Muscle of leg (tissue), 11 donors: Measurements from ENCODE around the gene NAALADL2. TPM values are rescaled to one million over a fixed set of nuclear protein-coding genes. Genes with fewer than 3 reads are reported as not detected.

Source experiments
- DNase-seq: peaks from one replicate; pipeline ENCODE4 v3.0.0; 2013
- H3K27ac ChIP-seq: one replicate; pipeline ENCODE4 v1.5.1; 2013; ENCODE audit warnings: mild to moderate bottlenecking, low read length, control low read depth
- H3K27me3 ChIP-seq: one replicate; pipeline ENCODE4 v1.6.1; 2013; ENCODE audit warnings: low read length; ENCODE audit not compliant: control insufficient read depth, insufficient read depth
- H3K36me3 ChIP-seq: one replicate; pipeline ENCODE4 v1.6.1; 2013; ENCODE audit warnings: low read length; ENCODE audit not compliant: control insufficient read depth, insufficient read depth
- H3K4me1 ChIP-seq: one replicate; pipeline ENCODE4 v1.6.1; 2013; ENCODE audit warnings: low read length; ENCODE audit not compliant: control insufficient read depth, insufficient read depth
- H3K4me3 ChIP-seq: one replicate; pipeline ENCODE4 v1.5.1; 2013; ENCODE audit warnings: low read length, control low read depth
- H3K9me3 ChIP-seq: replicated peaks from 2 replicates; pipeline ENCODE4 v1.6.1; 2013; ENCODE audit warnings: low read depth, low read length; ENCODE audit not compliant: control insufficient read depth
- WGBS: methylation state at CpG from one replicate; pipeline ENCODE4 v1.1.5; 2013; ENCODE audit warnings: missing lambda C conversion rate; ENCODE audit not compliant: insufficient coverage; 5-methylcytosine and 5-hydroxymethylcytosine counted together
- polyA plus RNA-seq, 8 donors: library from polyadenylated mRNA; unstranded; fragments of 120-200 nt; gene quantifications; one replicate each; pipeline versions ENCODE4 v1.2.1 to v1.2.3, GENCODE V29; 2013; ENCODE audit warnings: inconsistent platforms in 1 of 8, low replicate concordance in 1 of 8; ENCODE audit not compliant: insufficient read length in 8 of 8, insufficient read depth in 1 of 8
- total RNA-seq: library from RNA; stranded (reverse); fragments of 120-200 nt; gene quantifications from one replicate; pipeline ENCODE4 v1.2.4, GENCODE V29; 2013

Gene NAALADL2
- total and polyA plus RNA-seq, 9 donors: 4.8 to 17.4 (median 8.0) TPM

GRCh38 chr3:175240921-175241320 is 381.8 kb downstream of the NAALADL2 start:
- Histone ChIP-seq H3K4me3 (no peak overlapping the region), H3K27me3 (no peaks in the 10 kb centered on the region), H3K36me3 (no peaks in the 10 kb centered on the region), H3K27ac (no peak overlapping the region), H3K4me1 (no peaks in the 10 kb centered on the region), H3K9me3 (no peaks in the 10 kb centered on the region)
- no CpG with 5 or more reads among the region's 2 CpGs for WGBS
- peak; percentile 88 for DNase-seq

GRCh38 chr3:175242243-175242642 is 383.1 kb downstream of the NAALADL2 start:
- no CpG with 5 or more reads among the region's 2 CpGs for WGBS
- H3K4me3 ChIP-seq: no peak overlapping the region
- peak; percentile 87 for DNase-seq

GRCh38 chr3:175246234-175246633 is 387.1 kb downstream of the NAALADL2 start:
- WGBS: no CpG with 5 or more reads among the region's 3 CpGs
- H3K4me3 ChIP-seq: no peak overlapping the region
- H3K27ac ChIP-seq: no peak overlapping the region
- H3K4me1 ChIP-seq: no peaks in the 10 kb centered on the region
- no peaks in the 10 kb centered on the region for H3K9me3 ChIP-seq
- no peak for DNase-seq
- no peaks in the 10 kb centered on the region for H3K36me3 ChIP-seq
- no peaks in the 10 kb centered on the region for H3K27me3 ChIP-seq

More at GRCh38 chr3:175242243-175242642, 383.1 kb downstream of the NAALADL2 start:
- H3K27me3 ChIP-seq: no peaks in the 10 kb centered on the region
- H3K36me3 ChIP-seq: no peaks in the 10 kb centered on the region
- peak overlapping the region; percentile 33 for H3K27ac ChIP-seq
- no peaks in the 10 kb centered on the region for H3K4me1 ChIP-seq
- no peaks in the 10 kb centered on the region for H3K9me3 ChIP-seq

GRCh38 chr3:175246766-175247165 is 387.6 kb downstream of the NAALADL2 start:
- WGBS: no CpG with 5 or more reads among the region's 1 CpG

GRCh38 chr3:175247629-175248028 is 388.5 kb downstream of the NAALADL2 start:
- Histone ChIP-seq H3K36me3 (no peaks in the 10 kb centered on the region), H3K4me1 (no peaks in the 10 kb centered on the region), H3K27me3 (no peaks in the 10 kb centered on the region), H3K9me3 (no peaks in the 10 kb centered on the region), H3K4me3 (no peak overlapping the region), H3K27ac (no peak overlapping the region)
- DNase-seq: no peak
- 100% methylated on average over 1 of the region's 1 CpG for WGBS

More at GRCh38 chr3:175246766-175247165, 387.6 kb downstream of the NAALADL2 start:
- Histone ChIP-seq H3K27ac (no peak overlapping the region), H3K4me1 (no peaks in the 10 kb centered on the region), H3K4me3 (no peak overlapping the region), H3K27me3 (no peaks in the 10 kb centered on the region), H3K36me3 (no peaks in the 10 kb centered on the region), H3K9me3 (no peaks in the 10 kb centered on the region)
- DNase-seq: no peak

GRCh38 chr3:175248832-175249231 is 389.7 kb downstream of the NAALADL2 start:
- Histone ChIP-seq H3K4me3 (no peak overlapping the region), H3K36me3 (no peaks in the 10 kb centered on the region), H3K9me3 (no peaks in the 10 kb centered on the region), H3K27ac (no peak overlapping the region), H3K4me1 (no peaks in the 10 kb centered on the region), H3K27me3 (no peaks in the 10 kb centered on the region)
- WGBS: no CpG with 5 or more reads among the region's 2 CpGs
- no peak for DNase-seq

GRCh38 chr3:175255698-175256097 is 396.6 kb downstream of the NAALADL2 start:
- H3K4me1 ChIP-seq: no peaks in the 10 kb centered on the region
- no peak overlapping the region for H3K4me3 ChIP-seq
- H3K27ac ChIP-seq: peak overlapping the region; percentile 39
- no peaks in the 10 kb centered on the region for H3K27me3 ChIP-seq
- no peaks in the 10 kb centered on the region for H3K36me3 ChIP-seq
- DNase-seq: peak; percentile 94
- no peaks in the 10 kb centered on the region for H3K9me3 ChIP-seq
- 17% methylated on average over 1 of the region's 1 CpG for WGBS

GRCh38 chr3:175257123-175257522 is 398.0 kb downstream of the NAALADL2 start:
- Histone ChIP-seq H3K27ac (no peak overlapping the region), H3K27me3 (no peaks in the 10 kb centered on the region), H3K4me3 (no peak overlapping the region), H3K9me3 (no peaks in the 10 kb centered on the region), H3K4me1 (no peaks in the 10 kb centered on the region), H3K36me3 (no peaks in the 10 kb centered on the region)
- DNase-seq: peak; percentile 91

- no peaks in the 10 kb centered on the region for H3K4me1 ChIP-seq
- no peak overlapping the region for H3K27ac ChIP-seq
- no peaks in the 10 kb centered on the region for H3K36me3 ChIP-seq
- 56% methylated on average over 2 of the region's 4 CpGs for WGBS
- H3K27me3 ChIP-seq: no peaks in the 10 kb centered on the region
- DNase-seq: no peak
- no peaks in the 10 kb centered on the region for H3K9me3 ChIP-seq
- H3K4me3 ChIP-seq: no peak overlapping the region
Observed at GRCh38 chr3:175258763-175259162, 399.6 kb downstream of the NAALADL2 start.

- Histone ChIP-seq H3K27me3 (no peaks in the 10 kb centered on the region), H3K36me3 (no peaks in the 10 kb centered on the region), H3K27ac (no peak overlapping the region), H3K4me1 (no peaks in the 10 kb centered on the region), H3K4me3 (no peak overlapping the region), H3K9me3 (no peaks in the 10 kb centered on the region)
- no peak for DNase-seq
- no CpG with 5 or more reads among the region's 3 CpGs for WGBS
Observed at GRCh38 chr3:175260145-175260794, 401.1 kb downstream of the NAALADL2 start.

- Histone ChIP-seq H3K4me1 (no peaks in the 10 kb centered on the region), H3K4me3 (no peak overlapping the region), H3K27me3 (no peaks in the 10 kb centered on the region), H3K36me3 (no peaks in the 10 kb centered on the region), H3K9me3 (no peaks in the 10 kb centered on the region), H3K27ac (no peak overlapping the region)
- no CpG with 5 or more reads among the region's 1 CpG for WGBS
- DNase-seq: no peak
Observed at GRCh38 chr3:175266478-175266877, 407.3 kb downstream of the NAALADL2 start.
